ENCODE measurements around the gene GEN1. TPM values are rescaled to one million over a fixed set of nuclear protein-coding genes. Genes with fewer than 3 reads are reported as not detected.

GEN1 gene
- total and polyA plus RNA-seq, 9 donors: 0.77 to 4.7 (median 2.3) TPM

- no peaks in the 10 kb centered on the region for H3K27me3 ChIP-seq
- TF ChIP-seq POLR2A (IDR thresholded peaks at IDR 0.05) (no peak), EP300 (IDR thresholded peaks at IDR 0.05) (no peak), CTCF (IDR thresholded peaks at IDR 0.05) (no peak)
- no peaks in the 10 kb centered on the region for H3K36me3 ChIP-seq
- DNase-seq: no peak
- H3K9me3 ChIP-seq: no peaks in the 10 kb centered on the region
- H3K27ac ChIP-seq: no peak overlapping the region
- no peaks in the 10 kb centered on the region for H3K4me1 ChIP-seq (ENCODE audit: insufficient read depth)
- no peak overlapping the region for H3K4me3 ChIP-seq
- intact Hi-C loops (cut with DNase I): no loop called here
- 56 to 64% (median 60%) methylated on average over 8 of the region's 8 CpGs for WGBS, 3 donors
These were observed 61.7 kb downstream of the GEN1 start for GRCh38 chr2:17815468-17816184.

- DNase-seq: no peak
These were observed 62.7 kb downstream of the GEN1 start, which contains the start of gene MSGN1 for GRCh38 chr2:17816396-17817245. Gene MSGN1 (plus strand): TSS chr2:17816460. CDS start chr2:17816519, 59 bp downstream.

GRCh38 chr2:17818235-17818815, 64.4 kb downstream of the GEN1 start:
- H3K36me3 ChIP-seq: no peaks in the 10 kb centered on the region
- no peaks in the 10 kb centered on the region for H3K27me3 ChIP-seq
- 82 to 90% (median 87%) methylated on average over 2 of the region's 2 CpGs for WGBS, 3 donors
- peaks cover 1% of the 10 kb centered on the region for H3K4me1 ChIP-seq (ENCODE audit: insufficient read depth)
- intact Hi-C loops (cut with DNase I): no loop called here
- H3K9me3 ChIP-seq: no peaks in the 10 kb centered on the region
- no peak overlapping the region for H3K27ac ChIP-seq
- no peak for DNase-seq
- no peak overlapping the region for H3K4me3 ChIP-seq
- TF ChIP-seq POLR2A (IDR thresholded peaks at IDR 0.05) (no peak), EP300 (IDR thresholded peaks at IDR 0.05) (no peak)

More at GRCh38 chr2:17816396-17817245, 62.7 kb downstream of the GEN1 start, which contains the start of gene MSGN1:
- no peaks in the 10 kb centered on the region for H3K9me3 ChIP-seq
- 87 to 89% (median 88%) methylated on average over 26 of the region's 26 CpGs for WGBS, 3 donors
- no peaks in the 10 kb centered on the region for H3K27me3 ChIP-seq
- H3K27ac ChIP-seq: no peak within 1 kb of the TSS
- intact Hi-C loops (cut with DNase I): no loop called here
- H3K4me3 ChIP-seq: no peak within 1 kb of the TSS
- TF ChIP-seq EP300 (IDR thresholded peaks at IDR 0.05) (no peak), CTCF (IDR thresholded peaks at IDR 0.05) (no peak), POLR2A (IDR thresholded peaks at IDR 0.05) (no peak)
- no peaks in the 10 kb centered on the region for H3K4me1 ChIP-seq (ENCODE audit: insufficient read depth)
- no peaks in the 10 kb centered on the region for H3K36me3 ChIP-seq

GRCh38 chr2:17821080-17821479, 67.1 kb downstream of the GEN1 start:
- Histone ChIP-seq H3K4me3 (no peak overlapping the region), H3K9me3 (no peaks in the 10 kb centered on the region), H3K27me3 (no peaks in the 10 kb centered on the region), H3K4me1 (ENCODE audit: insufficient read depth) (peaks cover 1% of the 10 kb centered on the region), H3K36me3 (no peaks in the 10 kb centered on the region), H3K27ac (no peak overlapping the region)
- no peak for DNase-seq
- WGBS, 3 donors: 51 to 78% (median 77%) methylated on average over 3 of the region's 3 CpGs
- intact Hi-C loops (cut with DNase I): no loop called here
- TF ChIP-seq EP300 (IDR thresholded peaks at IDR 0.05): no peak

Data from ovary (tissue), 9 donors.